NCI-H2196 treated with DMSO at 0.1 percent for 48 hours (cell line): ENCODE data around the gene CABP7.

Experiments used
- DNase-seq: peaks from one replicate; lab custom pipeline; 2025; ENCODE audit not compliant: unreplicated experiment; lab: John Stamatoyannopoulos, UW

Gene CABP7

DNA sequence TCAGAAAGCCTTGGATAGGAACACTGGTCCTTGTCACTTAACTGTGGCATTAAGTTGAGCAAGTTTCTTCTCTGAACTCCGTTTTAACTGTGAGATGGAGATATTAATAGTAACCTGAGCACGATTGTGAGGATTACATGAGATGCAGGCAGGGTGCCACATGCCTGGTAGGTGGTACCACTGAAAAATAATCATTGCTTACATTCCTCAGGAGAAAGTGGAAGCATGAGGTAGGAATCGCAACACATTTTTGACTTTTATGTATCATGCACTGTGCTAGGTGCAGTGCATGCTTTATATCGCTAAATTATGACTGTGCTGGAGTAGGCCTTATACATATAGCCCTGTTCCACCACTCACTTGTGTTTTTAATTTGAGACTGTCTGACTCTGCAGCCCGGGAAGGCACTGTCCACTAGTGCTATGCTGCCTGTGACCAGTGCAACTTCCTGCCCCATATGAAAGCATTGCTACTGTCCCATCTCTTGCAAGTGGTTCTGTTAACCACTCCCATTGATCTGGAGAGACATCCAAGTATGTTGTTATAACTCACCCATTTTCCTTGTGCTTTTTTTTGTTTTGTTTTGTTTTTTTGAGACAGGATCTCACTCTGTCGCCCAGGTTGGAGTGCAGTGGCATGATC is 48.4 kb downstream of the CABP7 start:
- no peak for DNase-seq

DNA sequence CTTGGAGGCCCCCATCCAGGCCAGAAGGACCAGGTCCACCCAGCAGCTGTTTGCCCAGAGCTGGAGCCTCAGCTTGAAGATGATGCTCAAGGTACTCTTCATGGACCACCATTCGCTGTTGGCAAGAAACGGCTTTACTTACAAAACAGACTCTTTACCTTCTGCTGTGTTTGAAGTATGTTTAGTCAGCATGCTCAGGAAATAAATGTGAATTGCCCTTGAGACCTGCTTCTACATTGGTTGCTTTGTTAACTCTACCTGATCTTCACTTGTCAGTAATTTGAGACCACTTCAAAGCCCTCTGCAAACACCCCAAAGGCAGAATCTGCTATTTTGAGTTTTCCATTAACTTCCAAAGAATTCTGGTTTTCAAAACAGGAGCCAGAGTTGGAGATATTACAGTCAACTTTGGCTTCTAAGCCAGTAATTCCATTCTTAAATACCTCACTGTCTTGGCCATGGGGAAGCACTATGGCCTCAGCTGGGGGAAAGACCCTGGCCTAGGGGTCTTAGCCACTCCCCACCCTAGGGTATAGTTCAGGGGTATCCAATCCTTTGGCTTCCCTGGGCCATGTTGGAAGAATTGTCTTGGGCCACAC is 50.0 kb downstream of the CABP7 start:
- DNase-seq, result no peak

DNA sequence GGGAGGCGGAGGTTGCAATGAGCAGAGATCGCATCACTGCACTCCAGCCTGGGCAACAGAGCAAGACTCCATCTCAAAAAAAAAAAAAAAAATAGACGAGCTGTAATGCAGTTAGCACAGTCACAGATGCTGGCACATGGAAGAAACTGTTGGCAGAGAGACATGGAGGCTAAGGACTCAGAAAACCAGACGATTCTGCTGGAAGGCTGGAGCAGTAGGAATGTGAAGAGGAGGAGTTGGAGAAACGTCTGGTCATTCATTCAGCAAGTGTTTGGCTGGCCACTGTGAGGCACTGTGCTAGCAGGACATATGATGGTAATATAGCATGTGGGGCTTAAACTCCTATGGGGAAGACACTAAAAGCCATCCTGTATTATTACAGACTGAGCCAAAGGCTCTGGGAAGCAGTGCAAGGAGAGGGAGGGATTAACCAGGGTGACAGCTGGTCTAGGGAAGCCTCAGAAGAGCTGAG is 52.4 kb downstream of the CABP7 start:
- no peak for DNase-seq

DNA sequence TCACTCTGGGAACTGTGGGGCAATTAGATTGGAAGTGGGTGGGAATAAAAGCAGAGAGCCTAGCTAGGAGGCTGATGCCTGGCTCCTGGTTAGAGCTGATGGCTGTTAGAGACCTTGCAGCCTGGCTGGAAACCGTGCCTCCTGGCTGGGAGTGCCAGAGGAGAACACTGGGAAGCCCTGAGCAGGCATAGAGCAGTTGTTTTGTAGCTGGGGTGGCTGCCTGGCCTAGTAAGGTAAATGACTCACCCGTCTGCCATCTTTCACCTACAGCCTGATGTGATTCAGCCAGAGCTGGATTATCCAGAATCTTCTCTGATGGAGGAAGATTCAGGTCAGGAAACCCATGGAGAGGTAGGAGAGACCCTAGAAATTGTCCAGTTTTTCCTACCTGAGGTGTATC is 53.4 kb downstream of the CABP7 start:
- no peak for DNase-seq

DNA sequence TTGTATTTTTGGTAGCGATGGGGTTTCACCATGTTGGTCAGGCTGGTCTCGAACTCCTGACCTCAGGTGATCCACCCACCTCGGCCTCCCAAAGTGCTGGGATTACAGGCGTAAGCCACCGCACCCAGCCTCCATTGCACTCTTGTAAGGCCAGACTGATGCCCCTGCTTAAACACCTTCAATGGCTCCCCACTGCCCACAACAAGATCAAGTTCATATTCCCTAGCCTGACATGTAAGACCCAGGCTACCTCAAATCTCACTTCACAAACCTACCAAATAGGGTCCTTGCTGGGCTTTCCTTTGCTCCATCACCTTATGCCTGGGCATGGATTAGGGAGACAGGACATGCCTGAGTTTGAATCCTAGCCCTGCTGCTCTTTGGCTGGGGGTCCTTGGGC is 60.4 kb downstream of the CABP7 start:
- no peak for DNase-seq

DNA sequence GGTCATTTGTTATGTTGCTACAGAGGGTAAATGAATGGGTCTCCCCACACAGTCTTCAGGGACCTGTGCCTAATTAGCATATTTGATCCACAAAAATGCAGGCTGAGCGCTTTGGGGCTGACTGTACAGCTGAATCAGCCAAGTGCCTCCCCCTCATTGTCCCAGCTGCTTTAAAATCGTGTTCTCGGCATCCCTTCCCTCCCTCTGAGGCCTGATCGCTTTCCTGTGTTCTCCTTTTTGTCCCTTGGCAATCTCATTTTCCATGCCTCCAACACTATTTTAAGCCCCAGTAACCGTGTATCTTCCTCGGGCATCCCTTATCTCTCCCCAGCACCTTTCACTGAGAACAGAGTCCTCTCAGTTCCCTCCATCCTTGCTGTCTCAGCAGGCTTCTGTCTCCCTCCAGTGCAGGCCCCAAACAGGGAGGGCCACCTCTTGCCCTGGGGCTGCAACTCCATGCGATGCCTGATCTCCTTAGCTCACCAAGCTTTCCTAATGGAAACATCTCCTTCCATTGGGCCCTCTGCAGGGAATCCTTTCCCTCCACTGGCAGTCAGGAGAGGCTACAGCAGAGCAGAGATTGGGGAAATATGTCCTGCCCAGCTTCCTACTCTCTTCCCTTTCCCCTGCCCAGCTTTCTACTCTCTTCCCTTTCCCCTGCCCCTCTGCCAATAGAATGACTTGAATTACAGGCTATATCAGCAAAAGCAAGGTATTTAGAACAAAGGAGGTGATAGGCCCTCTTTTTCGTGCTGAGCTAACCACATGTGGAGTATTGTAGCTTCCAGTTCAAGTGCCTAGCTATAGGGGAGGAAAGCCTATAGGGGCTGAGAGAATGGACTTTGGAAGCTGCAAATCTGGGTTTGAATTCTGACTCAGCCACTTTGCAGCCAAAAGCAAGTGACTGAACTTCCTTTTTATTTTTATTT is 61.2 kb downstream of the CABP7 start:
- no peak for DNase-seq
